Smooth muscle cell (in vitro differentiated cells): ENCODE data around the gene RPP14. TPM values are rescaled to one million over a fixed set of nuclear protein-coding genes. Genes with fewer than 3 reads are reported as not detected.

Experiments used
- DNase-seq: peaks from one replicate; lab custom pipeline; 2025; ENCODE audit not compliant: unreplicated experiment; lab: John Stamatoyannopoulos, UW
- H2AFZ ChIP-seq: fragments of 200-600 bp; sonication (generic); 2 replicates; pipeline ENCODE4 v1.6.0; 2016; ENCODE audit warnings: antibody characterized with exemption, low read depth, mild to moderate bottlenecking
- H3F3A ChIP-seq: fragments of 200-600 bp; sonication (generic); 2 replicates; pipeline ENCODE4 v1.6.0; 2017; ENCODE audit warnings: antibody characterized with exemption, low read depth
- H3K27ac ChIP-seq: fragments of 200-600 bp; sonication (generic); 2 replicates; pipeline ENCODE4 v1.5.1; 2016; ENCODE audit warnings: low read depth, mild to moderate bottlenecking
- H3K27me3 ChIP-seq: fragments of 200-600 bp; sonication (generic); 2 replicates; pipeline ENCODE4 v1.6.1; 2016; ENCODE audit warnings: low read depth, mild to moderate bottlenecking
- H3K36me3 ChIP-seq: fragments of 200-600 bp; sonication (generic); 2 replicates; pipeline ENCODE4 v1.5.1; 2016; ENCODE audit warnings: low read depth
- H3K4me1 ChIP-seq: fragments of 200-600 bp; sonication (generic); 2 replicates; pipeline ENCODE4 v1.5.1; 2016; ENCODE audit warnings: low read depth
- H3K4me2 ChIP-seq: fragments of 200-600 bp; sonication (generic); 2 replicates; pipeline ENCODE4 v1.6.0; 2016; ENCODE audit warnings: mild to moderate bottlenecking
- H3K4me3 ChIP-seq: fragments of 200-600 bp; sonication (generic); 2 replicates; pipeline ENCODE4 v1.5.1; 2016; ENCODE audit warnings: mild to moderate bottlenecking
- H3K79me2 ChIP-seq: fragments of 200-600 bp; sonication (generic); 2 replicates; pipeline ENCODE4 v1.6.0; 2016; ENCODE audit warnings: low read depth, mild to moderate bottlenecking
- H3K9ac ChIP-seq: fragments of 200-600 bp; sonication (generic); 2 replicates; pipeline ENCODE4 v1.6.0; 2016; ENCODE audit warnings: low read depth
- H3K9me3 ChIP-seq: fragments of 200-600 bp; sonication (generic); replicated peaks from 2 replicates; pipeline ENCODE4 v1.5.1; 2016; ENCODE audit warnings: low read depth
- H4K20me1 ChIP-seq: fragments of 200-600 bp; sonication (generic); 2 replicates; pipeline ENCODE4 v1.6.0; 2016; ENCODE audit warnings: low read depth
- CTCF ChIP-seq: fragments of 200-600 bp; sonication (generic); IDR thresholded peaks from 2 replicates; pipeline ENCODE4 v1.5.1; 2017; ENCODE audit warnings: borderline replicate concordance, mild to moderate bottlenecking, antibody characterized with exemption; ENCODE audit not compliant: insufficient read depth, poor library complexity, severe bottlenecking
- WGBS: methylation state at CpG from one replicate; pipeline ENCODE4 v1.1.7; 2016; ENCODE audit warnings: low lambda C conversion rate; 5-methylcytosine and 5-hydroxymethylcytosine counted together
- polyA plus RNA-seq: library from polyadenylated mRNA; unstranded; fragments of >200 nt; fragmentation: Nextera tagmentation; extraction: Ambion mirVana; gene quantifications from 2 replicates; pipeline ENCODE4 v1.2.1, GENCODE V29; 2016
- total RNA-seq: library from RNA; depleted of rRNA; stranded (reverse); fragments of >200 nt; gene quantifications from 2 replicates; pipeline ENCODE4 v1.2.3, GENCODE V29; 2014

The RPP14 gene
- total and polyA plus RNA-seq, 2 experiments from 2014 or later, result 9.8 to 10.4 TPM

- no peak overlapping the region for H3K27ac ChIP-seq
- H2AFZ ChIP-seq, result no peak overlapping the region
- H3K36me3 ChIP-seq, result no peaks in the 10 kb centered on the region
- H4K20me1 ChIP-seq, result no peaks in the 10 kb centered on the region
- no peak overlapping the region for H3K9ac ChIP-seq
- H3K4me1 ChIP-seq, result no peaks in the 10 kb centered on the region
- no peak overlapping the region for H3K4me2 ChIP-seq
- no peaks in the 10 kb centered on the region for H3F3A ChIP-seq
- TF ChIP-seq CTCF, result no peak
- no peak for DNase-seq
- peaks cover 8% of the 10 kb centered on the region for H3K9me3 ChIP-seq
- no peaks in the 10 kb centered on the region for H3K79me2 ChIP-seq
- no peak overlapping the region for H3K4me3 ChIP-seq
- 88% methylated on average over 9 of the region's 9 CpGs for WGBS
- H3K27me3 ChIP-seq, result no peaks in the 10 kb centered on the region
Observed at GRCh38 chr3:58291671-58292338, 14.2 kb upstream of the RPP14 start.

- Histone ChIP-seq H3K36me3 (no peaks in the 10 kb centered on the region), H3F3A (no peaks in the 10 kb centered on the region), H3K27ac (no peak overlapping the region), H3K79me2 (no peaks in the 10 kb centered on the region), H3K4me2 (no peak overlapping the region), H3K9ac (no peak overlapping the region), H2AFZ (no peak overlapping the region), H4K20me1 (no peaks in the 10 kb centered on the region), H3K4me1 (no peaks in the 10 kb centered on the region), H3K27me3 (no peaks in the 10 kb centered on the region), H3K4me3 (no peak overlapping the region), H3K9me3 (peaks cover 8% of the 10 kb centered on the region)
- WGBS, result 96% methylated on average over 7 of the region's 10 CpGs
- no peak for DNase-seq
- TF ChIP-seq CTCF, result no peak
Observed at GRCh38 chr3:58292866-58293265, 13.2 kb upstream of the RPP14 start.

- Histone ChIP-seq H3K4me2 (no peak overlapping the region), H3K27me3 (no peaks in the 10 kb centered on the region), H3K36me3 (no peaks in the 10 kb centered on the region), H4K20me1 (no peaks in the 10 kb centered on the region), H2AFZ (no peak overlapping the region), H3K4me3 (no peak overlapping the region), H3K9ac (no peak overlapping the region), H3K27ac (no peak overlapping the region), H3F3A (no peaks in the 10 kb centered on the region), H3K79me2 (no peaks in the 10 kb centered on the region), H3K9me3 (peaks cover 8% of the 10 kb centered on the region), H3K4me1 (no peaks in the 10 kb centered on the region)
- 92% methylated on average over 9 of the region's 9 CpGs for WGBS
- no peak for TF ChIP-seq CTCF
- DNase-seq, result no peak
Observed at GRCh38 chr3:58293516-58293915, 12.5 kb upstream of the RPP14 start.

GRCh38 chr3:58296269-58296668 lies 9.8 kb upstream of the RPP14 start:
- H3F3A ChIP-seq, result no peaks in the 10 kb centered on the region
- H3K79me2 ChIP-seq, result no peaks in the 10 kb centered on the region
- H4K20me1 ChIP-seq, result no peaks in the 10 kb centered on the region
- H3K4me1 ChIP-seq, result no peaks in the 10 kb centered on the region
- peaks cover 8% of the 10 kb centered on the region for H3K9me3 ChIP-seq
- H3K27me3 ChIP-seq, result peaks cover 3% of the 10 kb centered on the region
- DNase-seq, result no peak
- no peak overlapping the region for H3K27ac ChIP-seq
- no peak overlapping the region for H3K4me3 ChIP-seq
- 68% methylated on average over 5 of the region's 5 CpGs for WGBS
- H3K4me2 ChIP-seq, result no peak overlapping the region
- H3K36me3 ChIP-seq, result no peaks in the 10 kb centered on the region
- no peak overlapping the region for H2AFZ ChIP-seq
- H3K9ac ChIP-seq, result no peak overlapping the region
- TF ChIP-seq CTCF, result no peak
